ENCODE results near the gene NAT9. TPM values are rescaled to one million over a fixed set of nuclear protein-coding genes. Genes with fewer than 3 reads are reported as not detected.

Gene NAT9
- total RNA-seq, 2 donors from 2014 or later: 28.4 to 52.6 TPM

- no peaks in the 10 kb centered on the region for H3K27me3 ChIP-seq
- intact Hi-C loops (cut with DNase I): no loop called here
- H3K27ac ChIP-seq: no peak overlapping the region
- TF ChIP-seq CTCF (IDR thresholded peaks at IDR 0.05): no peak
- no peaks in the 10 kb centered on the region for H3K9me3 ChIP-seq
- H3K9ac ChIP-seq (ENCODE audit: low read depth in 2 of 2, low read length in 2 of 2): no peak overlapping the region
- no peak overlapping the region for H3K4me3 ChIP-seq
- H3K36me3 ChIP-seq: no peaks in the 10 kb centered on the region
- no peak for DNase-seq
- no peaks in the 10 kb centered on the region for H3K4me1 ChIP-seq
Observed at GRCh38 chr17:74723891-74724290, 52.3 kb downstream of the NAT9 start.

GRCh38 chr17:74722782-74723181 is 53.4 kb downstream of the NAT9 start:
- Histone ChIP-seq H3K4me1 (no peaks in the 10 kb centered on the region), H3K4me3 (no peak overlapping the region), H3K9me3 (no peaks in the 10 kb centered on the region), H3K27me3 (no peaks in the 10 kb centered on the region), H3K36me3 (no peaks in the 10 kb centered on the region), H3K27ac (no peak overlapping the region), H3K9ac (ENCODE audit: low read depth in 2 of 2, low read length in 2 of 2) (no peak overlapping the region)
- TF ChIP-seq CTCF (IDR thresholded peaks at IDR 0.05): no peak
- intact Hi-C loops (cut with DNase I): no loop called here
- no peak for DNase-seq

Small RNAs within 50 kb of the gene (microRNA-seq; reads per million reads assigned to microRNA genes)
- gene MIR3615: 46.9 reads per million, percentile 42 among the genes with 10 or more reads in this experiment

Other genes with a start within 250 kb of the NAT9 start
- under 1 TPM in 1 of 2 donors, not detected in 1; 0.69 TPM for gene CD300LB, start 244.9 kb downstream of the NAT9 start, total RNA-seq
- gene CD300C, start 230.2 kb downstream of the NAT9 start, total RNA-seq: 1 to 10 TPM in 1 of 2 donors, under 1 TPM in 1; 0.35 to 1.1 TPM
- gene CD300H, start 208.8 kb downstream of the NAT9 start, total RNA-seq: under 1 TPM in 1 of 2 donors, not detected in 1; 0.45 TPM
- not detected for gene CD300LD, start 184.1 kb downstream of the NAT9 start, total RNA-seq
- gene CD300E, start 152.6 kb downstream of the NAT9 start, total RNA-seq: 1 to 10 TPM in 1 of 2 donors, not detected in 1; 1.2 TPM
- 1 to 10 TPM; 1.0 to 1.1 TPM for gene CD300LF, start 63.4 kb downstream of the NAT9 start, total RNA-seq
- gene RAB37, start 39.1 kb downstream of the NAT9 start, total RNA-seq: 1 to 10 TPM; 4.5 to 7.2 TPM
- 100 to 1,000 TPM; 186 to 244 TPM for gene NHERF1, start 27.7 kb downstream of the NAT9 start, total RNA-seq
- gene GRIN2C, start 83.5 kb upstream of the NAT9 start, total RNA-seq: under 1 TPM; 0.16 to 0.30 TPM
- 10 to 100 TPM; 17.7 to 26.9 TPM for gene FDXR, start 96.6 kb upstream of the NAT9 start, total RNA-seq
- 10 to 100 TPM in 1 of 2 donors, under 1 TPM in 1; 0.30 to 18.4 TPM for gene FADS6, start 117.3 kb upstream of the NAT9 start, total RNA-seq
- under 1 TPM in 1 of 2 donors, not detected in 1; 0.05 TPM for gene USH1G, start 146.9 kb upstream of the NAT9 start, total RNA-seq
- 10 to 100 TPM in 1 of 2 donors, 1 to 10 TPM in 1; 5.7 to 18.4 TPM for gene OTOP2, start 147.9 kb upstream of the NAT9 start, total RNA-seq
- gene OTOP3, start 159.6 kb upstream of the NAT9 start, total RNA-seq: under 1 TPM in 1 of 2 donors, not detected in 1; 0.40 TPM
- gene HID1, start 196.4 kb upstream of the NAT9 start, total RNA-seq: 10 to 100 TPM; 47.8 to 54.8 TPM
- 1 to 10 TPM; 3.7 to 4.1 TPM for gene CDR2L, start 211.3 kb upstream of the NAT9 start, total RNA-seq
- 10 to 100 TPM; 27.2 to 50.1 TPM for gene MRPL58, start 236.3 kb upstream of the NAT9 start, total RNA-seq